ENCODE data around the gene LANCL2. TPM values are rescaled to one million over a fixed set of nuclear protein-coding genes. Genes with fewer than 3 reads are reported as not detected.

Gene LANCL2
- total and polyA plus RNA-seq, 2 of the 4 experiments (the other 2 are of a cell fraction) = 11.7 to 17.9 TPM

- Histone ChIP-seq H2BK15ac (ENCODE audit: low read depth, low read length) (no peak overlapping the region), H2AFZ (replicated peaks; ENCODE audit: low read length, poor library complexity) (no peak overlapping the region), H2AK5ac (ENCODE audit: low read depth, low read length) (no peak overlapping the region), H2BK20ac (ENCODE audit: low read depth, low read length) (no peak overlapping the region), H4K5ac (ENCODE audit: low read depth, low read length) (no peak overlapping the region), H3K36me3 (ENCODE audit: control insufficient read depth, insufficient read depth, low read length) (peaks cover 3% of the 10 kb centered on the region; the same call in 1 of the 2 replicates), H2BK5ac (ENCODE audit: low read depth, low read length, poor library complexity, severe bottlenecking) (no peak overlapping the region), H3K56ac (ENCODE audit: extremely low read depth, insufficient read depth, low read length) (no peak overlapping the region), H4K91ac (ENCODE audit: insufficient read depth, low read depth, low read length) (no peak overlapping the region), H3K79me1 (ENCODE audit: low read depth in 1 of 2, low read length in 2 of 2) (no peaks in the 10 kb centered on the region), H3K4ac (ENCODE audit: low read depth, low read length) (no peak overlapping the region), H2BK120ac (ENCODE audit: low read depth, low read length) (no peak overlapping the region), H3K4me1 (ENCODE audit: control insufficient read depth, insufficient read depth, low read length) (no peaks in the 10 kb centered on the region), H3K4me3 (ENCODE audit: insufficient read depth, low read depth, low read length) (no peak overlapping the region), H3K9me1 (ENCODE audit: insufficient read depth, low read length) (peaks cover 6% of the 10 kb centered on the region), H3K9me3 (ENCODE audit: control insufficient read depth, insufficient read depth, low read length) (no peaks in the 10 kb centered on the region), H3K18ac (ENCODE audit: low read depth, low read length) (no peak overlapping the region), H3K23ac (ENCODE audit: low read depth, low read length) (no peak overlapping the region), H3K27me3 (ENCODE audit: control insufficient read depth, insufficient read depth, low read length) (no peaks in the 10 kb centered on the region), H3K14ac (replicated peaks; ENCODE audit: low read depth, low read length) (no peak overlapping the region), H4K20me1 (ENCODE audit: insufficient read depth, low read length) (no peaks in the 10 kb centered on the region), H4K8ac (ENCODE audit: low read depth in 2 of 2, low read length in 2 of 2) (no peak overlapping the region), H3K9ac (ENCODE audit: low read depth, low read length) (no peak overlapping the region), H3K4me2 (ENCODE audit: low read depth, low read length) (no peak overlapping the region), H2AK9ac (replicated peaks; ENCODE audit: low read depth, low read length, poor library complexity) (no peak overlapping the region), H3K27ac (ENCODE audit: insufficient read depth, low read length) (no peak overlapping the region)
- dilution Hi-C loops (cut with HindIII; ENCODE audit: low sequenced_read_pairs, unreplicated experiment) = no loop called here
- BruUV-seq (replicated peaks) = no TSS peak
- ChIA-PET POLR2A (ENCODE audit: unreplicated experiment) (no interaction called here), CTCF (no interaction called here)
- WGBS, 2 experiments (ENCODE audit: extremely low coverage in 2 of 2, insufficient read length in 1 of 2) = 93% methylated on average over 2 of the region's 16 CpGs; no CpG with 5 or more reads in 1 of the 2 experiments
- DNase-seq (no peak), ATAC-seq (ENCODE audit: low read depth) (no peak)
- in situ Hi-C loops (cut with MboI; ENCODE audit: low sequenced_read_pairs) = no loop called here
- intact Hi-C loops (cut with micrococcal nuclease) = no loop called here
- TF ChIP-seq RAD21 (IDR thresholded peaks at IDR 0.05; ENCODE audit: low read length) (no peak), SMC3 (IDR thresholded peaks at IDR 0.05; ENCODE audit: low read depth, low read length) (no peak), NFE2L2 (IDR thresholded peaks at IDR 0.05; ENCODE audit: low read depth, low read length) (no peak), FOS (IDR thresholded peaks at IDR 0.05; ENCODE audit: low read depth, low read length) (no peak), MAZ (IDR thresholded peaks at IDR 0.05; ENCODE audit: borderline replicate concordance, low read depth, low read length) (no peak), ELK1 (IDR thresholded peaks at IDR 0.05; ENCODE audit: borderline replicate concordance, low read depth, low read length) (no peak), CHD1 (IDR thresholded peaks at IDR 0.05; ENCODE audit: low read depth, low read length) (no peak), BHLHE40 (IDR thresholded peaks at IDR 0.05; ENCODE audit: low read depth, low read length) (no peak), RCOR1 (IDR thresholded peaks at IDR 0.05; ENCODE audit: insufficient replicate concordance, low read length) (no peak), RFX5 (IDR thresholded peaks at IDR 0.05; ENCODE audit: low read depth, low read length) (no peak), MAFK (IDR thresholded peaks at IDR 0.05; ENCODE audit: low read depth, low read length) (no peak), USF2 (IDR thresholded peaks at IDR 0.05; ENCODE audit: low read depth, low read length) (no peak), MXI1 (IDR thresholded peaks at IDR 0.05; ENCODE audit: borderline replicate concordance, low read depth, low read length) (no peak), CEBPB (IDR thresholded peaks at IDR 0.05; ENCODE audit: low read depth, low read length) (no peak)
Measured at GRCh38 chr7:55405856-55406541, 40.9 kb downstream of the LANCL2 start.

All from IMR-90 (cell line).